Urinary bladder (tissue), 4 donors: ENCODE measurements around the gene CELF2. TPM values are rescaled to one million over a fixed set of nuclear protein-coding genes. Genes with fewer than 3 reads are reported as not detected.

Source experiments
- DNase-seq: peaks from one replicate; pipeline ENCODE4 v3.0.0-alpha.2; 2015; ENCODE audit errors: extremely low spot score
- H3K27ac ChIP-seq: one replicate; pipeline ENCODE4 v1.5.1; 2013; ENCODE audit warnings: low read depth, mild to moderate bottlenecking, moderate library complexity
- H3K36me3 ChIP-seq: one replicate; pipeline ENCODE4 v1.6.1; 2013; ENCODE audit warnings: mild to moderate bottlenecking, moderate library complexity; ENCODE audit not compliant: insufficient read depth
- H3K4me1 ChIP-seq: one replicate; pipeline ENCODE4 v1.6.1; 2013; ENCODE audit warnings: mild to moderate bottlenecking, moderate library complexity; ENCODE audit not compliant: insufficient read depth
- H3K4me3 ChIP-seq: one replicate; pipeline ENCODE4 v1.5.1; 2013; ENCODE audit warnings: low read depth, low read length
- WGBS: extraction: QIAGEN DNeasy Blood & Tissue Kit; methylation state at CpG from one replicate; pipeline ENCODE4 v1.1.7; 2013; 5-methylcytosine and 5-hydroxymethylcytosine counted together
- polyA plus RNA-seq: library from polyadenylated mRNA; stranded (reverse); fragments of 200-250 nt; gene quantifications from one replicate; pipeline ENCODE4 v1.2.3, GENCODE V29; 2013
- total RNA-seq: library from RNA; depleted of rRNA; stranded (reverse); fragments of >200 nt; gene quantifications from one replicate; pipeline ENCODE4 v1.2.3, GENCODE V29; 2014
- donor health status: healthy with polysubstance abuse.
- donor health status: healthy.

Gene CELF2
- total and polyA plus RNA-seq, 2 donors, result 40.1 to 52.7 TPM

DNA sequence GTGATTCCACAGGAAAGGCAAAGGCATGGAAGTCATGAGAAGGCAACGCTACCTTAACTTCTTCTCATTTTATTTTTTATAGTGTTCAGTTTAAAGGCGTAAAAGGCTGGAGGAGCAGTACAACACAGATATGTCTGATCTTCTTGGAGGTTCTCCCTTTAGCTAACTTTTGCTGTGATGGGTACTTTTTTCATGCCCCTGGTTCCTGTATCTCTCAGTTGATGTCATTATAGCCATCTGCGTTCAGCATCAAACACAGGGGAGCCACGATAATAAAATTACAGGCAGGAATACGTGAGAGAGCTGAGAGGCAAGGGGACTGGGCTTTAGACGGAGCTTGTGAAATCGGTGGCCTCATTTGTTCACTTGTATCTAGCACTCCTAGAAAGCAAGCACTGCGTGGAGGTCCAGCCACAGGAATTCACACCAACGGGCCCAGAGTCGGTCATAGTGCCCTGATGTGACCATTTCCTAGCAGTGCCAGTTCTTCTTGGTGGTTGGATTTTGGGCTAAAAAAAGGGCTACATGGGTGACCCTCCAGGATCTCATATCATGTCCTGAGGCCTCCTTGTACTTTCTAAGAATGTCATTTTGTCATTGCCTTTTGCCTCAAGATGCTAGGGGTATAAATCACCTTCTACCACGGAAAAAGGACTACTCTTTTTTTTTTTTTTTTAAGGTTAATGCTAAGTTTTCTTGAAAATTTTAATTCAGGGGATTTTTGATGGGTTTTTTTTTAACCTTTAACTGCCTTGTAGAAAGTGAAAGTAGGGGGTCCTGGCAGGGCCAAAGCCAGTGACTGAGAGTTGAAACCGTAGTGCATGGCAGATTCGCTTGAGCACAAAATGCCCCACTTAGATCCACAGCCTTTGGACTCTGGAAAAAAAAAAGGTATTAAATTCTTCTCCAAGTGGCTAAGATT lies 191.5 kb downstream of the CELF2 start:
- peaks cover 2% of the 10 kb centered on the region for H3K4me1 ChIP-seq
- no peak overlapping the region for H3K4me3 ChIP-seq
- 88% methylated on average over 13 of the region's 13 CpGs for WGBS
- no peak overlapping the region for H3K27ac ChIP-seq
- DNase-seq, result no peak
- no peaks in the 10 kb centered on the region for H3K36me3 ChIP-seq

DNA sequence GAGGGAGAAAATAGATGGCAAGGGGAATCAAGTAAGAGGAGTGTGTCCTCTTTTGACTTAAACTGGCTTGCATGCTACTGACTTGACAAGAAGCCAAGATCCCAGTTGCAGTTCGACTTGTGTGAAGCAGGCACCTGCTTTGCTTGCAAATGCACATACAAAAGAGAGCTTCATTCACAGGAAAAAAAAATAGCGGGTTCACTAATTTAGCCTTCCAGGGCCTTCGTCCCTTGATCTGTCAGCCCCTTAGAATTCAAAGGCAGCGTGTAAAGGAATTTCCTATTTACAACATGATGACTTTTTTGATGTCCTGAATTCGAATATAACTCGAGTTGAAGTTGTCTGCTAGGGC lies 192.1 kb downstream of the CELF2 start:
- WGBS, result 71% methylated on average over 6 of the region's 6 CpGs
- Histone ChIP-seq H3K27ac (no peak overlapping the region), H3K36me3 (no peaks in the 10 kb centered on the region), H3K4me3 (no peak overlapping the region), H3K4me1 (peaks cover 2% of the 10 kb centered on the region)
- DNase-seq, result no peak

DNA sequence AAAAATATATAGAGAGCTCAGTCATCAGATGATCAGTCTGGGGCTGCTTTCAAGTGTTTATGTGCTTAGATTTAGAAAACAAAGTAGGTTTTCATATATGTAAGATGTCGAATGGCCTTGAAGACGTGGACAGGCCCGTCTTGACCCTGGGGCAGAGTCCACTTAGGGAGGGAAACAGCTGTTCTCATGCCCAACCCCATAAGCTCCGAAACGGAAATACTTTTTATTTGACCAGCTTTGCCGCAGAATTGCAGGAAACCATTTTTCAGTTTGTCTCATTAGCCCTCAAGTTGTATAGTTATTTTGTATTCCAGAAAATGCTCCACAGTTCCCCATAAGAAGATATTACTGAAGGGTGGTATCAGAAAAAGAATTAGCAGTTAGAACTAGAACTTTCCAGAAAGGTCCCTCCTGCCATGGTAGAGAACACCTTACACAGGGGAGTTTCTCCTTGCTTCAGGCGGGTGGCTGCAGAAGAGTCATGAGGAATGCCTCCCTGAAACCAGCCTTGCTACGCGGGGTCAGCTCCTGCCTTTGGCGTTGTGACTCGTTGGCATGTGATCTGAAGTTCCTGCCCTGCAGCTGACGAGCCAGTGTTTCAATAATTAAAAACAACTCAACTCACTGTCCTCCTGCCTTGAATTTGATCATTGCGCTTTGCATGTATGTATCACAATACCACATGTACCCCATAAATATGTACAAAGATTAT lies 192.7 kb downstream of the CELF2 start:
- Histone ChIP-seq H3K4me3 (no peak overlapping the region), H3K27ac (no peak overlapping the region), H3K4me1 (peaks cover 2% of the 10 kb centered on the region), H3K36me3 (no peaks in the 10 kb centered on the region)
- 83% methylated on average over 13 of the region's 13 CpGs for WGBS
- DNase-seq, result no peak

DNA sequence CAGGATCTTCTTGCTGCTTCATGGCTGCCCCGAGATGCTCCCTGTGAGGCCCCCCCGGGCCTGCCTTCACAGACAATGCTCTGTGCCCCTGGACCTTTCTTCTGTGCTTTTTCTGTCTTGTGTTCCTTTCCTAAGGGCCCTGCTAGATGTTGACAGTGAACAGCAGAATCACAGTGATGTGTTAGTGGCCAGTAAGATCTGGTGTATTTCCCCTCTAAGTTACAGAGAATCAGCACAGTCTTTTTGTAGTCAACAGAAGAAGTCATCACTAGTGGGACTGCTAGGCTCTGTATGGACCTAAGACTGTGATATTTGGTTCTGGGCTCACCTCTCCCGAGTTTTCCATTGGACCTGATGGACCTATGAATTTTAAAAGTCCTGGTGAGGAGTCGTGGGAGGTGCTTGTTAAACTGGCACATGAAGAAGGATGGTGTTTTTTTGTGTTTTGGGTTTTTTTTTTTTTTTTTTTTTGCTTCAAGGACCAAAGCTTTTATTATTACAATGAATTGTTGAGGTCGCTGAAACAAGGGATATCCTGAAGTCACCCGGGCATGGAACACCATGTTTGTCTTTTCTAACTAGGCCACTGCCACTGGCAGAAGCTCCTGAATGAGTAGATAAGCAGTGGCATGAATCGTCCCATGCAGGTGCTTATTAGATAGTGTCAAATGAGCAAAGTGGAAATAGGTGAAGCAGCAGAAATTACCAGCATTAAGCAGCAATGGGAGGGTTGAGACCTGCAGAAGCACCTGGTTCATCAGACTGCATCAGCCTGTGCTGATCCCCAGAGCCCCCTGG lies 194.8 kb downstream of the CELF2 start:
- Histone ChIP-seq H3K4me1 (peaks cover 2% of the 10 kb centered on the region), H3K36me3 (no peaks in the 10 kb centered on the region), H3K27ac (no peak overlapping the region), H3K4me3 (no peak overlapping the region)
- WGBS, result 85% methylated on average over 7 of the region's 7 CpGs
- DNase-seq, result no peak

DNA sequence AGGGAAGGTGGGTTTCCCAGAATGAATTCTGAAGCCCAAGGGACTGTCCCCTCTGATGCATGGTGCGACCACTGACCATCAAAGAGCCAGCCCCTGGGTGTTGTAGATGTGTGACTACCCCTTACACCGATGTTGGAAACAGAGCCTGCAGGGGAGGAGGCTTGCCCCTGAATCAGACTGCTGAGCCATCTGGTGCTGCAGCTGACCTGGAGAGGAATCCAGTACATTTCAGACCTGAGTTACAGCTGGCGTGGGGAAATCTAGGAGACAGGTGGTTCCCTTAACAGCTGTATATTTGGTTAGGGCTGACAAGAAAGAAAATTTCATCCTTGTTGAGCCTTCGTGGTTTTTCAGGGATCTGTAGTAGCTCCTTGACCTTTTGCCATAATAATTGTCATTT lies 195.5 kb downstream of the CELF2 start:
- WGBS, result 76% methylated on average over 4 of the region's 4 CpGs
- no peaks in the 10 kb centered on the region for H3K36me3 ChIP-seq
- no peak overlapping the region for H3K27ac ChIP-seq
- peaks cover 2% of the 10 kb centered on the region for H3K4me1 ChIP-seq
- no peak overlapping the region for H3K4me3 ChIP-seq
- DNase-seq, result no peak

DNA sequence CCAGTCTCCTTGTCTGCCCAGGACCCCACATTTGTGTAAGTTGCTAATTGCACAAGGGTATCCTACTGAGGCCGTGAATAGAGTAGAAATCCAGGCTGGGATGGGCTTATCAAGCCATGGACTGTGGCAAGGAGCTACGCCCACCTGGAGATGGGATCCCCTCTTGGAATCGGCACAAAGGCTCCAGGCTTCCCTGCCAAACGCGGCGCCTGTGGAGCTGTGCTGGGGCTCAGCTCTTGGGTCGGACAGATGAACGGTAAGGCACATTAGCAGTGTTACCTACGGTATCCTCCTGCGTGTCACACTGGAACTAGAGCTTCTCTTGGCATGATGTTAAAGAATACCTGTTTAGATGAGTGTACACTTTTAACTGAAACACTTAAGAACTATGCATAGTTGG lies 196.7 kb downstream of the CELF2 start:
- H3K4me1 ChIP-seq, result peaks cover 2% of the 10 kb centered on the region
- no peak overlapping the region for H3K4me3 ChIP-seq
- no peak overlapping the region for H3K27ac ChIP-seq
- no peak for DNase-seq
- WGBS, result 91% methylated on average over 10 of the region's 10 CpGs
- no peaks in the 10 kb centered on the region for H3K36me3 ChIP-seq

DNA sequence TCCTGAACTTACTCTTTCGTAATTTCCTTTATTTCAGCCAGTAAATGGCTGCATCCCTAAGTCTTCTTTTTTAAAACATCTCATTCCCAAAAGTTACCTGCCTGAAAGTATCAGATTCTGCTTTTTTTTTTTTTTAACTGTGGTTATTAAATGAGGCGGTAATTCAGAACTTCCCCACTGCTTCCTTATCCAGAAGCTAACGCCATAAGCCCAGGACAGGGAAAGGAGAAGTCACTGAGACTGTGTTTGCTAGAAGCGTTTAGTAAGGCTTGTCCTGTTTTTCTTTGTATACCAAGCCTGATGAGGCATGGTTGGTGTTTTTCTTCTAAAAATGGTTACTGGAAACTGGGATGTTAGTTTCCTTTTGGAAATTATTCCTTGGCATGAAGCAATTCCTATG lies 197.8 kb downstream of the CELF2 start:
- H3K27ac ChIP-seq, result no peak overlapping the region
- peaks cover 2% of the 10 kb centered on the region for H3K4me1 ChIP-seq
- no peaks in the 10 kb centered on the region for H3K36me3 ChIP-seq
- no peak overlapping the region for H3K4me3 ChIP-seq
- no peak for DNase-seq
- 93% methylated on average over 4 of the region's 4 CpGs for WGBS

DNA sequence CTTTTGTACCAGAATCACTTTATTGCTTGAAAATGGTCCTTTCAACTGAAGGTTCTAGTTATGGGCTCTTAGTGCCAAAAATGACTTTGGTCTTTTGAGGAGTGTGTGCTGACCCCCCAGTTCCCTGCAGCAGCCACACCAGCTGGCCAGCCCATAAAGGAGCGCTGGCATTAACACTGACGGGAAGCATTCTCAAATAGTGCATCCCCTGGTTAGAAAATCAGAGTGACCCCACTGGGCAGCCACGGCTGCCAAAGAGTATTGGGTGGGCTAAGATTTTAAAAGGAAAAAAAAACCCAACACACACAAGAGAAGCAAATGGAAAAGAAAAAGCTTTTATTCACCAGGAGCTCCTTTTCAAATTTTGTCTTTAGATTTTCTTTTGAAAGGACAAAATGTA lies 199.8 kb downstream of the CELF2 start:
- no peaks in the 10 kb centered on the region for H3K36me3 ChIP-seq
- no peak for DNase-seq
- 94% methylated on average over 3 of the region's 3 CpGs for WGBS
- no peak overlapping the region for H3K27ac ChIP-seq
- H3K4me3 ChIP-seq, result no peak overlapping the region
- H3K4me1 ChIP-seq, result peaks cover 2% of the 10 kb centered on the region

DNA sequence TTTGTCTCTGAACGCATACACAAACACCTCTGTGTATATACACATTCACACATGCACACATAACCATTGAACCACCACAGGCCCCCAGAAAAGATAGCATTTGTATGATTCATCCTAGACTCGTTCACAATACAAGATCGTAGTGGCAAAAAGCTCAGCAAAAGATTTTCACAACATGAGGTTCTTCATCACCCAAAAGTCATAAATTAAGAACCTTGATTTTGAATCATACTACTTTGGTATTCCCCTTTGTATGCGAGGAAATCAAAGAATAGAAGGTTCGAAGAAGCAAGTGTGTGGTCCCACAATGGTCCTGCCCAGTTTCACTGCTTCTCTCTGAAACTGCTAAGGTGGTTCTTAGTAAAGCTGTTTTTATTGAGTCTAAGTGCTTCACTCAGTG lies 200.7 kb downstream of the CELF2 start:
- H3K36me3 ChIP-seq, result no peaks in the 10 kb centered on the region
- no peak overlapping the region for H3K4me3 ChIP-seq
- no peak for DNase-seq
- 80% methylated on average over 5 of the region's 5 CpGs for WGBS
- H3K27ac ChIP-seq, result no peak overlapping the region
- H3K4me1 ChIP-seq, result no peaks in the 10 kb centered on the region

DNA sequence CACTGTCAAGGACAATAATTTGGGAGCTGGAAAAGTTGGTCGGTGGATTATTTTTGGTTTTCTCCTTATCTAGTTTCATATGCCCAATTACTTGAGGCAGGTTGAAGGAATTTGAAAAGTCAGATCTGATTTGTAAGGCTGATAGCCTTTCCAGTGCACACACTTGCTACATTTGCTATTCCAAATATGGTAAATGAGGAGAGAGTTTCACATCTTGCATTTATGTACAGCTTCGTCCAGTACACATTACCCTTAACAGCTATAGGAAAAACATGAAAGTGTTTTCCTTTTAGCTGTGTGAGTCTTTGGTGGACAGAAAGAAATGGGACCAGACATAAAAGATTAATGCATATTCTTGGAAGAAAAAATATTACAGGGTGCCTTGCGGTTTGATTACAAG lies 201.8 kb downstream of the CELF2 start:
- DNase-seq, result no peak
- no peak overlapping the region for H3K27ac ChIP-seq
- no peaks in the 10 kb centered on the region for H3K4me1 ChIP-seq
- 82% methylated on average over 3 of the region's 3 CpGs for WGBS
- H3K36me3 ChIP-seq, result no peaks in the 10 kb centered on the region
- no peak overlapping the region for H3K4me3 ChIP-seq

DNA sequence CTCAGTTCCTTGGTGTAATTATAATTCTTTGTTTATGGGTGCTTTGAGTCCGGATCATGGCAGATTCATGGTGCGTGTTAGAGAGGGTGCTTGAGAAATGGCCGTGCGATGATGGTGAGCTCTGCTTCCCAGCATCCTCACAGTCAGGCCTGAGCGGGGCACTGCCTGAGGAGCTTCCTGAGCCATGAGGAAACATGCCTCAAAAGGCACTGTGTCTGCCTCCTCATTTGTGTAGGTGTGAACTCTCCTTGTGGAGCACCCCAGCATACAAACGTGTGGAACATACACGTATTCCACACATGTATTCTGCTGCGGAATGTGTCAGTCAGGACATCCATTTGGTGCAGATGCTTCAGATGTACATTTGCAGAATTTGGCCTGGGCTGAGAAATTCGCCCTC lies 205.4 kb downstream of the CELF2 start:
- no peak for DNase-seq
- H3K36me3 ChIP-seq, result no peaks in the 10 kb centered on the region
- 97% methylated on average over 9 of the region's 9 CpGs for WGBS
- H3K4me1 ChIP-seq, result no peaks in the 10 kb centered on the region
- H3K27ac ChIP-seq, result no peak overlapping the region
- H3K4me3 ChIP-seq, result no peak overlapping the region

DNA sequence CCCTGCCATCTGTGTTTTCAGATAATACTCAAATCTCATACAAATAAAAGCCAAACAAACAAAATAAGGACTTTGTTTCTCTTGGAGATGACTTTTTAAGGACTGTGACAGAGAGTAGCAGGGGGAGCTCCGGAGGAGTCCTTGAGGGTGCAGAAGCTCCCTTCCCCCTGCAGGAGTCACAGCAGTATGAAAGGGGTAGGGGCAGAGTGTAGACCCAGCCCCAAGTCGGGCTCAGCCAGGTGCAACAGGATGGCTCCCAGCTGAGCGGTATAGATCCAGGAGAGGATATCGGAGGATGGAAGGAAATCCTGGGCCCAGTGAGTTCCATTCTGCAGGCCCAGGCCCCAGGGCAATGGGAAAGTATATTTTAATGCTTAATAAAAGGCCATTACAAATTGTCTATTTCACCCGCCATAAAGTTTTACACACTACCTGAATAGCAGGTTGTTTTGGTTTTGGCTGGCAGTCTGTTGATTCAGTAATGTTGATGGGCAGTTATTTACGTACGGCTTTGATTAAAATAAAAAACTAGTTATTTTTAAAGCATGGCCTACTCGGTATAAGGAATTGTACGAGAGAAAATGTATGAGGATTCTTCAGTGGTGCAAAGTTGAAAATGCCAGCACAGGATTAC lies 206.0 kb downstream of the CELF2 start:
- H3K4me1 ChIP-seq, result no peaks in the 10 kb centered on the region
- H3K27ac ChIP-seq, result no peak overlapping the region
- no peaks in the 10 kb centered on the region for H3K36me3 ChIP-seq
- no peak overlapping the region for H3K4me3 ChIP-seq
- DNase-seq, result no peak
- 93% methylated on average over 9 of the region's 9 CpGs for WGBS

DNA sequence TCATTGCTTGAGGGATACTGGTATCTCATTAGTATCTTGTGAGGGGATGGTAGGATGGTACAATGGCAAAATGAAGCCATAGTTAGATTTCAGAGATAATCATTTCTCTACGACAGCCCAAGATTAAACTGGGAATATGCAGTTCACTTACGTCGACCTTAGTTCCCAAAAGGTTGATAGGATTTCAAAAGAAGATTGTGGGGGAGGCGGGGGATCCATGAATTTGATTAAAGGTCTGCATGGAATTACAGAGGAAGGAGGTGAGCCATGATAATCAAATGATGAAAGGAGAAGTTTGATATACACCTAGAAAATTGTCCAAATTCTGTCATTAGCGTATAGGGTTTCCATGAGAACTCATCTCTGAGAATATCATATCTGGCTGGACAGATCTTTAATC lies 206.6 kb downstream of the CELF2 start:
- H3K36me3 ChIP-seq, result no peaks in the 10 kb centered on the region

More for the DNA sequence above, 206.6 kb downstream of the CELF2 start:
- WGBS, result 95% methylated on average over 5 of the region's 5 CpGs
- Histone ChIP-seq H3K4me1 (no peaks in the 10 kb centered on the region), H3K4me3 (no peak overlapping the region), H3K27ac (no peak overlapping the region)
- no peak for DNase-seq
